ENCODE data around the gene SLC41A1. TPM values are rescaled to one million over a fixed set of nuclear protein-coding genes. Genes with fewer than 3 reads are reported as not detected.
A peak's percentile ranks its signal among the peaks of the same experiment; 100 is the strongest.

Gene SLC41A1
- total RNA-seq, 1 donor from 2014 or later = 22.4 TPM

- H2AFZ ChIP-seq (ENCODE audit: low read depth, low read length) = no peak overlapping the region
- no peaks in the 10 kb centered on the region for H3K79me2 ChIP-seq (ENCODE audit: insufficient read depth, low read length)
- no peaks in the 10 kb centered on the region for H4K20me1 ChIP-seq (ENCODE audit: insufficient read depth, low read length)
- H3K4me1 ChIP-seq (ENCODE audit: insufficient read depth, low read length) = no peaks in the 10 kb centered on the region
- Mint-ChIP-seq H3K27ac (ENCODE audit: unreplicated experiment) (no peak overlapping the region), H3K36me3 (ENCODE audit: low read depth, unreplicated experiment) (peaks cover 25% of the 10 kb centered on the region), H3K9me3 (ENCODE audit: unreplicated experiment) (no peaks in the 10 kb centered on the region), H3K4me1 (ENCODE audit: low read depth, unreplicated experiment) (no peaks in the 10 kb centered on the region), H3K27me3 (ENCODE audit: low read depth, unreplicated experiment) (no peaks in the 10 kb centered on the region), H3K4me3 (ENCODE audit: unreplicated experiment) (no peak overlapping the region)
- DNase-seq (ENCODE audit: low read depth) (no peak), FAIRE-seq (no peak)
- H3K4me2 ChIP-seq (ENCODE audit: low read length) = no peak overlapping the region
- no peak overlapping the region for H3K9ac ChIP-seq (ENCODE audit: low read length)
- H3K9me3 ChIP-seq (ENCODE audit: insufficient read depth, low read depth, low read length) = no peaks in the 10 kb centered on the region
- H3K4me3 ChIP-seq (ENCODE audit: insufficient read depth, low read depth, low read length) = no peak overlapping the region
- H3K27ac ChIP-seq (ENCODE audit: low read depth, low read length) = no peak overlapping the region
- H3K27me3 ChIP-seq (ENCODE audit: insufficient read depth, low read length) = no peaks in the 10 kb centered on the region
- H3K36me3 ChIP-seq (ENCODE audit: insufficient read depth, low read length) = peaks cover 12% of the 10 kb centered on the region
- TF ChIP-seq CTCF (IDR thresholded peaks at IDR 0.05; ENCODE audit: insufficient read depth, low read depth, low read length) (no peak), EZH2 (IDR thresholded peaks at IDR 0.05; ENCODE audit: insufficient read depth, low read length) (no peak)
Observed at GRCh38 chr1:205792961-205793673, 19.9 kb downstream of the SLC41A1 start.

- H3K27ac Mint-ChIP-seq (ENCODE audit: unreplicated experiment) = no peak overlapping the region
- TF ChIP-seq CTCF (IDR thresholded peaks at IDR 0.05; ENCODE audit: insufficient read depth, low read depth, low read length) (no peak), EZH2 (IDR thresholded peaks at IDR 0.05; ENCODE audit: insufficient read depth, low read length) (no peak)
- no peak overlapping the region for H3K9ac ChIP-seq (ENCODE audit: low read length)
Observed at GRCh38 chr1:205792481-205792881, 20.5 kb downstream of the SLC41A1 start.

GRCh38 chr1:205791568-205792180 lies 21.3 kb downstream of the SLC41A1 start:
- no peaks in the 10 kb centered on the region for H3K79me2 ChIP-seq (ENCODE audit: insufficient read depth, low read length)
- Mint-ChIP-seq H3K9me3 (ENCODE audit: unreplicated experiment) (no peaks in the 10 kb centered on the region), H3K4me1 (ENCODE audit: low read depth, unreplicated experiment) (no peaks in the 10 kb centered on the region), H3K27me3 (ENCODE audit: low read depth, unreplicated experiment) (no peaks in the 10 kb centered on the region), H3K27ac (ENCODE audit: unreplicated experiment) (no peak overlapping the region), H3K36me3 (ENCODE audit: low read depth, unreplicated experiment) (peaks cover 14% of the 10 kb centered on the region), H3K4me3 (ENCODE audit: unreplicated experiment) (no peak overlapping the region)
- no peak for FAIRE-seq
- H4K20me1 ChIP-seq (ENCODE audit: insufficient read depth, low read length) = no peaks in the 10 kb centered on the region
- no peak for TF ChIP-seq EZH2 (IDR thresholded peaks at IDR 0.05; ENCODE audit: insufficient read depth, low read length)
- TF ChIP-seq CTCF (IDR thresholded peaks at IDR 0.05; ENCODE audit: insufficient read depth, low read depth, low read length) = peak; percentile 84
- no peak overlapping the region for H3K4me2 ChIP-seq (ENCODE audit: low read length)
- no peaks in the 10 kb centered on the region for H3K9me3 ChIP-seq (ENCODE audit: insufficient read depth, low read depth, low read length)
- no peak overlapping the region for H3K27ac ChIP-seq (ENCODE audit: low read depth, low read length)
- H3K4me3 ChIP-seq (ENCODE audit: insufficient read depth, low read depth, low read length) = no peak overlapping the region
- DNase-seq (ENCODE audit: low read depth) = no peak
- H3K4me1 ChIP-seq (ENCODE audit: insufficient read depth, low read length) = no peaks in the 10 kb centered on the region
- H3K9ac ChIP-seq (ENCODE audit: low read length) = no peak overlapping the region
- H2AFZ ChIP-seq (ENCODE audit: low read depth, low read length) = no peak overlapping the region
- no peaks in the 10 kb centered on the region for H3K27me3 ChIP-seq (ENCODE audit: insufficient read depth, low read length)
- H3K36me3 ChIP-seq (ENCODE audit: insufficient read depth, low read length) = peaks cover 7% of the 10 kb centered on the region

More at GRCh38 chr1:205792481-205792881, 20.5 kb downstream of the SLC41A1 start:
- Mint-ChIP-seq H3K9me3 (ENCODE audit: unreplicated experiment) (no peaks in the 10 kb centered on the region), H3K36me3 (ENCODE audit: low read depth, unreplicated experiment) (peaks cover 19% of the 10 kb centered on the region), H3K27me3 (ENCODE audit: low read depth, unreplicated experiment) (no peaks in the 10 kb centered on the region), H3K4me3 (ENCODE audit: unreplicated experiment) (no peak overlapping the region), H3K4me1 (ENCODE audit: low read depth, unreplicated experiment) (no peaks in the 10 kb centered on the region)
- FAIRE-seq = no peak
- Histone ChIP-seq H3K4me2 (ENCODE audit: low read length) (no peak overlapping the region), H3K27ac (ENCODE audit: low read depth, low read length) (no peak overlapping the region), H3K9me3 (ENCODE audit: insufficient read depth, low read depth, low read length) (no peaks in the 10 kb centered on the region), H3K36me3 (ENCODE audit: insufficient read depth, low read length) (peaks cover 10% of the 10 kb centered on the region), H3K4me3 (ENCODE audit: insufficient read depth, low read depth, low read length) (no peak overlapping the region), H3K79me2 (ENCODE audit: insufficient read depth, low read length) (no peaks in the 10 kb centered on the region), H4K20me1 (ENCODE audit: insufficient read depth, low read length) (no peaks in the 10 kb centered on the region), H3K27me3 (ENCODE audit: insufficient read depth, low read length) (no peaks in the 10 kb centered on the region), H3K4me1 (ENCODE audit: insufficient read depth, low read length) (no peaks in the 10 kb centered on the region), H2AFZ (ENCODE audit: low read depth, low read length) (no peak overlapping the region)
- no peak for DNase-seq (ENCODE audit: low read depth)
